Progenitor cell of endocrine pancreas (in vitro differentiated cells): ENCODE results near the gene LPIN3. TPM values are rescaled to one million over a fixed set of nuclear protein-coding genes. Genes with fewer than 3 reads are reported as not detected.
A peak's percentile ranks its signal among the peaks of the same experiment; 100 is the strongest.
"Not testable (repeated sequence)": the region's sequence is repeated elsewhere in the genome, so short reads cannot be mapped to it uniquely, and the experiment has no call there.

Experiments
- DNase-seq: peaks from one replicate; pipeline ENCODE4 v3.0.0; 2021; ENCODE audit warnings: low spot score; ENCODE audit not compliant: unreplicated experiment
- H3K27ac Mint-ChIP-seq: 2 replicates; pipeline ENCODE4 v1.8.0; 2021; ENCODE audit warnings: mild to moderate bottlenecking, moderate library complexity, mixed read lengths
- H3K27me3 Mint-ChIP-seq: 2 replicates; pipeline ENCODE4 v1.8.0; 2021; ENCODE audit warnings: mixed read lengths
- H3K36me3 Mint-ChIP-seq: 2 replicates; pipeline ENCODE4 v1.8.0; 2022; ENCODE audit warnings: mixed read lengths; ENCODE audit not compliant: insufficient read depth
- H3K4me1 Mint-ChIP-seq: 2 replicates; pipeline ENCODE4 v1.8.0; 2021; ENCODE audit warnings: low read depth, mixed read lengths
- H3K4me3 Mint-ChIP-seq: 2 replicates; pipeline ENCODE4 v1.8.0; 2021; ENCODE audit warnings: low read depth, mild to moderate bottlenecking, moderate library complexity, mixed read lengths
- H3K9me3 Mint-ChIP-seq: 2 replicates; pipeline ENCODE4 v1.8.0; 2021; ENCODE audit warnings: low read depth, mixed read lengths
- CTCF ChIP-seq: fragments of 200-600 bp; sonication (generic); IDR thresholded peaks from one replicate; pipeline ENCODE4 v1.5.0; 2021; ENCODE audit warnings: antibody characterized with exemption, mild to moderate bottlenecking; ENCODE audit not compliant: unreplicated experiment
- total RNA-seq: library from RNA; stranded (reverse); gene quantifications from 2 replicates; pipeline ENCODE4 v1.2.1, GENCODE V29; 2021

LPIN3 gene
- total RNA-seq, 1 donor from 2014 or later: 18.4 TPM

DNA sequence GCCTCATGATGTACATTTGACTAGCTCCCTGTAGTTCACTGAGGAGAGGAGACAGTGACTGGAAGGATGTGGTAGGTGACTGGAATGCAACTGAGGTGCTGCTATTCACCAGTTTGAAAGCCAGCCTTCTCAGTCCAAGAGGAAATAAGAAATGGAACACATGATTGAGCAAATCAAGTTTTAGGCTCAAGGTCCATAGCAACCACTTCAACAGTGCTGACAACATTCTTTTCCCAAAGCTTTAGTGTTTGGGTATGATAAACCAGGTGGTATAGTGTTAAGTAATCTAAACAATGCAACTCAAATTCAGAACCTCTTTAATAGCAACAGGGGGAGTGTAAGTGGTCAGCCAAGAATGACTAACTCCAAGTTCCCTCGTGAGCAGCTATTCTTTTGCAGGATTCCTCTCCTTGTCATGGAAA, 32.3 kb upstream of the LPIN3 start:
- Mint-ChIP-seq H3K27ac (no peak overlapping the region), H3K9me3 (no peaks in the 10 kb centered on the region), H3K36me3 (no peaks in the 10 kb centered on the region), H3K4me3 (no peak overlapping the region), H3K4me1 (no peaks in the 10 kb centered on the region), H3K27me3 (no peaks in the 10 kb centered on the region)
- no peak for TF ChIP-seq CTCF
- DNase-seq: no peak

GRCh38 chr20:41308726-41309413, 31.8 kb upstream of the LPIN3 start:
- Mint-ChIP-seq H3K4me1 (no peaks in the 10 kb centered on the region), H3K9me3 (no peaks in the 10 kb centered on the region), H3K27ac (no peak overlapping the region), H3K36me3 (no peaks in the 10 kb centered on the region), H3K4me3 (no peak overlapping the region), H3K27me3 (no peaks in the 10 kb centered on the region)
- no peak for DNase-seq
- no peak for TF ChIP-seq CTCF

DNA sequence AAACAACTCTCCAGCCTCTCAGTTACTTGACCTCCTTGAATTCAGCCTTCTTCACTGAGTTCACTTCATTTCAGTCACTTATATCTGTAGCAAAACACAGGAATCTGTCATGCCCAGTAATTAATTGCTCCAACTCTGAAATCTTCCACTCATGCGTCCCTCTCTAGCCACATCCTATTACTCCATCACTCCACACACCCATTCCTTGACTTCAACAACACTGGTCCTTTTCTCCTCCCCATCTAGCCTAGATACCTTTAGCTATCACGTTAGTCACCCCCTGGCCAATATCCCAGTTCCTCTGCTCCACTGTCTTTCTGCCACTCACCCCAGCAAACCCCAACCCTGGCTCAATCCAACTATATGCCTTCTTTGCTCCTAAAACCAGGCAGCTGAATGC, 30.8 kb upstream of the LPIN3 start:
- H3K9me3 Mint-ChIP-seq: no peaks in the 10 kb centered on the region
- H3K27me3 Mint-ChIP-seq: no peaks in the 10 kb centered on the region
- H3K36me3 Mint-ChIP-seq: no peaks in the 10 kb centered on the region
- H3K27ac Mint-ChIP-seq: no peak overlapping the region
- no peak overlapping the region for H3K4me3 Mint-ChIP-seq
- DNase-seq: no peak
- H3K4me1 Mint-ChIP-seq: no peaks in the 10 kb centered on the region
- TF ChIP-seq CTCF: no peak

DNA sequence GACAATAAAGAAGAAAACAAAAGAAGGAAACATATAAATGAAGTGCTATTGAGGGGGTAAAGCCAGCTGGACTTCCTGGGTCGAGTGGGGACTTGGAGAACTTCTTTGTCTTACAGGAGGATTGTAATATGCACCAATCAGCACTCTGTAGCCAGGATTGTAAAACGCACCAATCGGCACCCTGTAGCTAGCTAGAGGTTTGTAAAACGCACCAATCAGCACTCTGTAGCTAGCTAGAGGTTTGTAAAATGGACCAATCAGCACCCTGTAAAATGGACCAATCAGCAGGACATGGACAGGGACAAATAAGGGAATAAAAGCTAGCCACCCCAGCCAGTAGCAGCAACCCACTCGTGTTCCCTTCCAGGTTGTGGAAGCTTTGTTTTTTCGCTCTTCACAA, 28.6 kb upstream of the LPIN3 start:
- not testable (repeated sequence) for H3K27ac Mint-ChIP-seq, H3K9me3 Mint-ChIP-seq, H3K36me3 Mint-ChIP-seq, H3K4me1 Mint-ChIP-seq, DNase-seq, H3K4me3 Mint-ChIP-seq, H3K27me3 Mint-ChIP-seq

DNA sequence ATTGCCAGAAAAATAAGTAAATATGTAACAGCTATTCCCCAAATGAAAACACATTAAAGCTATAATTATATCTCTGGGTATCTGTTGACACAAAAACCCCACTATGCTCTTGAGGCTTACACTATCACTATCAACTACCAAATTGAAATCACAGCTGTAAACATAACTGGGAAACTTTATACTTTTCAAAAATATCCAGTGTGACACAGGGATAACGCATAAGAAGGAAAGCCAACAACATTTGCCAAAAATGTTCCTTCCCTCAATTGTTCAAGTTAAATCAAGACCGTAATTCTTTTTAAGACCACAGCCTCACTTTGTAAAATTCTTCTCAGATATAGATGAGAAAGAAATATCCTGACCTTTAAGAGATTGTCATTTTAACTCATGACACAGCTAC, 26.2 kb upstream of the LPIN3 start:
- H3K36me3 Mint-ChIP-seq: no peaks in the 10 kb centered on the region
- H3K4me3 Mint-ChIP-seq: no peak overlapping the region
- no peak overlapping the region for H3K27ac Mint-ChIP-seq
- no peak for TF ChIP-seq CTCF
- no peak for DNase-seq
- peaks cover 7% of the 10 kb centered on the region for H3K4me1 Mint-ChIP-seq
- H3K27me3 Mint-ChIP-seq: peaks cover 2% of the 10 kb centered on the region
- H3K9me3 Mint-ChIP-seq: no peaks in the 10 kb centered on the region

GRCh38 chr20:41316051-41316450, 24.6 kb upstream of the LPIN3 start:
- Mint-ChIP-seq H3K4me1 (peaks cover 7% of the 10 kb centered on the region), H3K4me3 (peak overlapping the region; percentile 80), H3K36me3 (no peaks in the 10 kb centered on the region), H3K9me3 (no peaks in the 10 kb centered on the region), H3K27ac (no peak overlapping the region), H3K27me3 (peaks cover 5% of the 10 kb centered on the region)
- TF ChIP-seq CTCF: no peak
- DNase-seq: no peak
